GM23248 (cell line): Measurements from ENCODE around the gene PCSK2.

Experiments
- EZH2 ChIP-seq: fragments of 200-600 bp; sonication (generic); IDR thresholded peaks from 2 replicates; pipeline ENCODE4 v1.6.1; 2018; ENCODE audit warnings: antibody characterized with exemption, mild to moderate bottlenecking; ENCODE audit not compliant: insufficient read depth, poor library complexity, severe bottlenecking
- EZH2phosphoT487 ChIP-seq: fragments of 200-600 bp; sonication (generic); IDR thresholded peaks from 2 replicates; pipeline ENCODE4 v1.6.1; 2018; ENCODE audit warnings: antibody characterized with exemption, moderate library complexity, mild to moderate bottlenecking, low read depth; ENCODE audit not compliant: insufficient read depth

GRCh38 chr20:17316316-17317038 lies 89.6 kb downstream of the PCSK2 start:
- TF ChIP-seq EZH2phosphoT487 (no peak), EZH2 (no peak)
